Measurements from ENCODE around the gene DCTN1.
A peak's percentile ranks its signal among the peaks of the same experiment; 100 is the strongest.

The DCTN1 gene

GRCh38 chr2:74396149-74396548 is 16.0 kb upstream of the DCTN1 start:
- in situ Hi-C loops (cut with MboI; ENCODE audit: low pct_unique_long_range_greater_than_20kb, low sequenced_read_pairs, unreplicated experiment), result no loop called here
- no peak for DNase-seq (ENCODE audit: low spot score)
- no peak for TF ChIP-seq CTCF (IDR thresholded peaks at IDR 0.05; ENCODE audit: extremely low read depth, insufficient read depth, missing control alignments)

- in situ Hi-C loops (cut with MboI; ENCODE audit: low pct_unique_long_range_greater_than_20kb, low sequenced_read_pairs, unreplicated experiment), result no loop called here
- no peak for TF ChIP-seq CTCF (IDR thresholded peaks at IDR 0.05; ENCODE audit: extremely low read depth, insufficient read depth, missing control alignments)
- DNase-seq (ENCODE audit: low spot score), result no peak
Observed at GRCh38 chr2:74393525-74393924, 13.4 kb upstream of the DCTN1 start.

GRCh38 chr2:74392449-74392743 is 12.3 kb upstream of the DCTN1 start:
- no peak for TF ChIP-seq CTCF (IDR thresholded peaks at IDR 0.05; ENCODE audit: extremely low read depth, insufficient read depth, missing control alignments)
- in situ Hi-C loops (cut with MboI; ENCODE audit: low pct_unique_long_range_greater_than_20kb, low sequenced_read_pairs, unreplicated experiment), result no loop called here
- no peak for DNase-seq (ENCODE audit: low spot score)

GRCh38 chr2:74391580-74392448 is 11.7 kb upstream of the DCTN1 start:
- DNase-seq (ENCODE audit: low spot score), result peak; percentile 96
- peak; percentile 94 for TF ChIP-seq CTCF (IDR thresholded peaks at IDR 0.05; ENCODE audit: extremely low read depth, insufficient read depth, missing control alignments)
- in situ Hi-C loops (cut with MboI; ENCODE audit: low pct_unique_long_range_greater_than_20kb, low sequenced_read_pairs, unreplicated experiment), result no loop called here

- in situ Hi-C loops (cut with MboI; ENCODE audit: low pct_unique_long_range_greater_than_20kb, low sequenced_read_pairs, unreplicated experiment), result no loop called here
- no peak for DNase-seq (ENCODE audit: low spot score)
- TF ChIP-seq CTCF (IDR thresholded peaks at IDR 0.05; ENCODE audit: extremely low read depth, insufficient read depth, missing control alignments), result no peak
Observed at GRCh38 chr2:74391209-74391579, 11.1 kb upstream of the DCTN1 start.

GRCh38 chr2:74390606-74391005 is 10.5 kb upstream of the DCTN1 start:
- no peak for TF ChIP-seq CTCF (IDR thresholded peaks at IDR 0.05; ENCODE audit: extremely low read depth, insufficient read depth, missing control alignments)

More at GRCh38 chr2:74390606-74391005, 10.5 kb upstream of the DCTN1 start:
- in situ Hi-C loops (cut with MboI; ENCODE audit: low pct_unique_long_range_greater_than_20kb, low sequenced_read_pairs, unreplicated experiment), result no loop called here
- no peak for DNase-seq (ENCODE audit: low spot score)
